ENCODE data around the gene ABCA1.
"Not testable (repeated sequence)": the region's sequence is repeated elsewhere in the genome, so short reads cannot be mapped to it uniquely, and the experiment has no call there.

The ABCA1 gene

DNA sequence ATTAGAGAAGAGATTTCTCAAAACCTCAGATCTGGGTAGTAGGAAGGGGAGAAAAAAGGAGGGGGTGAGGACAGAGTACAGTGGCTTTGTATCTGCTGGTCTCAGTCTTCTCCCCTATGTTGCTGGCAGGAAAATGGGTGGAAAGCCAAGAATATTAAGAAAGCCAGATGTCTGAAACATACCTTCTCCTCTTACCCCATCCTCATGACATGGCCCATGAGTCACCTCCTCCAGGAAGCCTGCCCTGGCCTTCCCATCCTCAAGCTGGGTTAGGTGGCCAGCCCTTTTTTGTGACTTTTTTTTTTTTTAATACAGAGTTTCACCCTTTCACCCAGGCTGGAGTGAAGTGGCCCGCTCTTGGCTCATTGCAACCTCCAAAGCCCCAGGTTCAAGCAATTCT is 61.8 kb downstream of the ABCA1 start:
- no peak for DNase-seq

DNA sequence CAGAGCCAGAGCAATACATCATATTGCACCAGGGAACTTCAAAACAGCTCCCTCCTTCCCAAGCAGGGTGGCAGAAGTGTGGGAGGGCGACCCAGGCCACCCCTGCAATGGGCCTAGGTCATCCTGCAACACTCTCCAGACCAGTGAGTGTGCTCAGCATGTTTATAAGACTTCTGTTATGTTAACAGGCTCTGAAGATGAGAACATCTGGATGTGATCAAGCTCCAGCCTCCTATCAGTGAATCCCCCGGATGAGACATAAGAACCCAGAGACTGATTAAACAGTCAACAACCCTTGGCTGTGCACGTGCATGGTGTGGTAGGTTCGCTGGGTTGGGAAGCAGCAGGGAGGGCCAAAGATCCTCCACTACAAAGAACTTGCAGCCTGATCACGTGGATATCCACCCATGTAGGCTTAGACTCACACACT is 63.3 kb downstream of the ABCA1 start:
- no peak for DNase-seq

DNA sequence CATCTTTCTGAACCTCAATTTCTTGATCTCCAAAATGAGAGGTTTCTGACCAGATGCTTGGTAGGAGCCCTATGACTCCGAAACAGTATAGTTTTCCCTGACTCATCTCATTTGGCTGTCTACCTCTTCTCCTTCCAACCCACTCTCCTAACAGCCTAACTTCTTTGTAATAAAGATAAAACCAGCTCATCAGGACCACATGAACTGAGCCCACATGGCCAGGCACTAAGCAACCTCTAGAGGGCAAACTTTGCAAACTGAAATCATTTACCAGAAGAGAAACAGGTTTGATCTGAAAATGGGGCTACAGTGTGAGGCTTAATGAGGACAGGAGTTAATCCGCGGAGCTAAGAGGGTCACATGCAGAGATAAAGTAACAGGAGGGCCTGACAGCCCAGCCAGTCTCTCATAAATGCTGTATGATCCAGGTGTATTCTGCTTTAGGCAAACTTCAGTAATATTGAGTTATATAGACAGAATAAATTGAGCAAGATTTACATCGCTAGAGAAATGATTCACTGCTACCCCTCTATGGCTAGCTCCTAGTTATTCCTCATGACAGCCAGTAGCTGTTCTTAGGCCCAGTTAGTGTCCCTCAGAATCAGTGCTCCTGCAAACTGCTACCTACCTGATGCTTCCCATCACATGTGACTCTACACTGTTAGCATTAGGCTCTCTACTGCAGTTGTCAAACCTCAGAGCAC is 64.6 kb downstream of the ABCA1 start:
- peak; percentile 57 for DNase-seq

DNA sequence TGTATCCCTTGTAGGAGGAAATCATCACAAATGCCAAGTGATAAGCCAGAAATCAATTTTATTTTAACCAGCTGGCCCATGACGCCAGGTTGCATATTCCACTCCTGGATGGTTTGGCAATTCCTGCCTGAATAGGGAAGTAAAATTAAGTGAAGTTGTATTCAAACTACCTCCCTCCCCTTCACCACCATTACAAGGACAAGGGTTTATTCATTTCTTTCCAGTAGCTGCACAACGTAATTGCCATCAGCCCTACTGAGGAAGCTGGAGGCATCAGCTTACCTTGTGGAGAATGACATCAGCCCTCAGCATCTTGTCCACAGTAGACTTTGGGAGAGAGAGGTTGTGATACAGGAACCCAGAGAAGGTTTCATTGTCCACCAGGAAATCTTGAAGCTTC is 66.6 kb downstream of the ABCA1 start:
- DNase-seq, result peak; percentile 51

DNA sequence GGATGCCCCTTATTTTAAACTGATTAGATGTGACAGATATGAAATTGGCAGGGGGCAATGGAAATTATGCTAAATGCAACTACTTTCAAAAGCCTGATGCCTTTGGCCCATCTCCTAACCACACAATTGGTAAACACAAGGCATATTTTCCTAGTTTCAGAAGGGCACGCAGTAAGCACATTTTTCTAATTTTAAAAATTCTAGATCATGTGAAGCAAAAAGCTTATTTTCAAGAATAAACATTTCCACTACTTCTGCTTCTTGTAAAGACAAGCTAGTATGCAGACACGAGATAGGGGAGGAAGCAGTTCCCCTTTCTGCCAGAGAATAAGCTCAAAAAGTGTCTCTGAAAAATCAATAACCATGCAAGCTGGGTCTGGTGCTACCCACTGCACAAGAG is 67.7 kb downstream of the ABCA1 start:
- DNase-seq, result no peak

DNA sequence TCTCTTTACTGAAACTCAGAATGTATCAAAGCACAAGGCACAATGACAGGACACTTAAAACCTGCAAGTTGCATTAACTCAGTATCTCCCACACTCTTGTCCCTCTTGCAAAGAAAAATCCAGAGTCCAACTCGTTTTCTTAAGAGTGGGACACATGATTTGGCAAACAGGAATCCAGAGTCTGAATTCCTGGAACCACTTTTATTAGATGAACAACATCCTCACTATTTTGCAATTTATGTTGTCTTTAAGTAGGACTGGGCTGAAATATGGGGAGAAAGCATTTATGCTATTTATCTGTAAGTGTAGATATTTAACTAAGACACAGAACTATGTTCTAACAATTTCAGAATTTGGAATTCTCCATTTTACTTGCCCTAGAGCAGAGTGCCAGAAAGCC is 69.1 kb downstream of the ABCA1 start:
- no peak for DNase-seq

DNA sequence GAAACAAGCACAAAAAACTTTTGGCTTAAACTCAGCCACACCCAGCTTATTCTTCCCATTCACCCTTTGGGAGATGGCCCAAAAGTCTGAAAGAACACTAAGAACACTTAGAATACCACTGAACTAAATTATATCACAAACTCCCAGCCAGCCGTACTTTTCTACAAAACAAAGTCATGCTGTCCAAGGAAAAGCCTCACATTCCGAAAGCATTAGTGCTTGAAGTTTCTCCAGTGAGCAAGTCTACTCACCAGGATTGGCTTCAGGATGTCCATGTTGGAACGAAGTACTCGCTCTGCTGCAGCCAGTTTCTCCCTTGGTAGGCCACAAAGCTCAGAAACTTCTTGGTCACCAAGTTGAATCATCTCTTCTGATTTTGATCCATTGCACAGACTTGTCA is 69.7 kb downstream of the ABCA1 start:
- DNase-seq, result no peak

DNA sequence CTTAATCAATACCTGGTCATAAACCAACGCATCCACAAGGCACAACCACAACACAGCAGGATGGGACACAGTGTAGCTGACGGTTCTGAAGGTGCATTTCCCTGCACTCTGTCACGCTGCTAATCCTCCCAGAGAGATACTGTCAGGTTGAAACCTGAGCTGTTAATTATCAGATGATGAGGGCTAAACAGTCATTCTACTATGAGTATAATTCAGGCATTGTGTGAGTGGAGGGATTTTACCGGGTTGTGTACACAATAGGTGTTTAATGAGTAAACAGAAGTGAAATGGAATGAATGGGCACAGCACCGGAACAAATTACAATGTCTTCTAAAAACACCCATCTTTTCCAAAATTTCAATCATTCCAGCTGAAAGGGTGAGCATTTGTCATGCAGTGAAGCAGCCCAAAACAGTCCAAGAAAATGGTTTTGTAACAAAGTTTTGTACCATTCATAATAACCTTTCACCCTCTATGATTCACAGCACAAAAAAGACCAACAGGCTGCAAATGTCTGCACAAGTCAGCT is 71.5 kb downstream of the ABCA1 start:
- peak; percentile 75 for DNase-seq

DNA sequence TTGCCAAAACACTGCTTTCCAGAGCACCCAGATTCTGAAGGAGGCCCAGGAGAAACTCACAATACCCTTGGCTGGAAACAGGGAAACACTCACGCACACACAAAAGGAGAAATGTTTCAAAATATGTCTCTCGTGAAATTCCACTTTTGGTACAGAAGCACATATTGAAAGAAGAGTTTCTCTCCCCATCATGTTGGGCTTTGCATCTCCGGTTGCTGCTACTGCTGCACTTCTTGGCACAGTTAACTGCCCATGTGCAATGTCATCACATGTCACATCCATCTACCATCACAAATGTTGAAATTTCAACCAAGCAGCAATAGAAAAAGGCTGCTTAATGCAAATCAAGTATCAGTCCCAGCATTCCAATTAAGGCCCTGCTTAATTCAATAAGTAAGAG is 72.1 kb downstream of the ABCA1 start:
- DNase-seq, result no peak

DNA sequence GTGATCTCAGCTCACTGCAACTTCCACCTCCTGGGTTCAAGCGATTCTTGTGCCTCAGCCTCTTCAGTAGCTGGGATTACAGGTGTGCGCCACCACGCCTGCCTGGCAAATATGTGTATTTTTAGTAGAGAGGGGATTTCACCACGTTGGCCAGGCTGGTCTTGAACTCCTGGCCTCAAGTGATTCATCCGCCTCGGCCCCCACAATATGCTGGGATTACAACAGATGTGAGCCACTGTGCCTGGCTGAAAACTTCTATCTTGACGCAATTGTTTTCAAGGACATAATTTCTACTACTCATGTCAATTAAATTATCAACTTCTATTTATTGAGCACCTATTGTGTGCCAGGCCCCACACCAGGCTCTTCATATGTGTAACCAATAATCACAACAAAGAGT is 72.7 kb downstream of the ABCA1 start:
- DNase-seq, result not testable (repeated sequence)

DNA sequence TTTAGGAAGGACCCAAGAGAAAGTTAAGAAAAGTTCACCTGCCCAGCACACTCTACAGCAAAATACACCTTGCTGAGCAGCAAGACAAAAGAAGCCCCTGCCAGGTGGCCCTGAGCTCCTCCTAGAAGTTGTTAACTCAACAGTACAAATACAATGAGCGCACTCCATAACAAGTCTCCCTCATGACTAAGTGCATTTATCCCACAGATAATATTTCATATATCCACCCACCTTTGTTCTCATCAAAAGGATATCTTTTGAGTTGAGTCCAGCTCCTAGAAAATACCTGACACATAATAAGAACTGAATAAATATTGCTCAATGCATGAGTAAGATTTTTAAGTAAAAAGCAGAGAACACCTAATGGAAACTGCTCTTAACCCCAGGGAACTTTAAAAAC is 73.3 kb downstream of the ABCA1 start:
- DNase-seq, result no peak

DNA sequence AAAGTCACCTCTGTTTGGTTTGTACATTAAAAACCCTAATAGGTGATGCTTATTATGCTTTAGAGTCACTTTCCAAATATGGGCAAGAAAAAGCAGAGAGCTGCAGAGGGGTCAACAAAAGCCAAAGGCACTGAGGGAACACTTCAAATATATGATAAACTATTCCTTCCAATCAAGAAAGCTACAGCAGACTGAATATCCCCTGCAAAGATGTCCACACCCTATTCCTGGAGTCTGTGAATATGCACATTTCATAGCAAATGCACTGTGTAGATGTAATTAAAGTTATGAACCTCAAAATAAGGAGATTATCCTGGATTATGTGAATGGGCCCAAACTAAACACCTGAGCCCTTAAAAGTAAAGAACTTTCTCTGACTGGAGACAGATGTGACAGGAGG is 74.3 kb downstream of the ABCA1 start:
- no peak for DNase-seq

DNA sequence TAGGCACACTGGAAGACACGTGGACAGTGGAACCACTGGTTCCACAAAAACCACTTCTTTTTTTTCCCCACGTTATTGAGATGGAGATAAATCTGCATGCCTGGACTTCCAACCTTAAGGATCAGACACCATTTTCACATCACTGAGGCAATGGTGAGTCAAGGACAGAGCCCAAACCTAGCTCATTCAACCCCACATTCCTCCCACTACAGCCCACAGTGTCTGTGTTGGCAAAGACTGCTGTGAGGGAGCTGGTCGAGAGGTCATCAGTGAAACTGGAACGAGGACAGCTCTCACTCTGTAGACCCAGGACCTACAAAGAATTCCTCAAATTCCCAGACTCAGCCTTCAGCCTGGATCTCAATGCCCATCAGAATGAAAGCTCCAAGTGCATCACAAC is 74.8 kb downstream of the ABCA1 start:
- no peak for DNase-seq

DNA sequence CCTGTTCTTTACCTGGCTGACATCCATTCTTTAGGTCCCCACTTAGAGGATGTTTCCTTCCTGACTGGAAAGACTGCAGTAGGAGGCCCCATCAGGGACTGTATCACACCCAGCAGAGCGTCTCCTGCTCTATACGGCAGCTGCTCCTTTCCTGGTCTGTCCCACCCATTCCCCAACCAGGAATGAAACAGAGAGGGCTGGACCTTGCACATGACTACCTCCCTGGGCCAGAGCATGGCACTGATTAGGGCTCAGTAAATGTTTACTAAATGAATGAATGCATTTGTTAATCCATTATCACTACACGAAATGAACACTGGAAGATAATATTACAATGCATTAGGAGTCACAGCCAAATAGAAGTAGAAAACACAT is 76.4 kb downstream of the ABCA1 start:
- DNase-seq, result no peak

DNA sequence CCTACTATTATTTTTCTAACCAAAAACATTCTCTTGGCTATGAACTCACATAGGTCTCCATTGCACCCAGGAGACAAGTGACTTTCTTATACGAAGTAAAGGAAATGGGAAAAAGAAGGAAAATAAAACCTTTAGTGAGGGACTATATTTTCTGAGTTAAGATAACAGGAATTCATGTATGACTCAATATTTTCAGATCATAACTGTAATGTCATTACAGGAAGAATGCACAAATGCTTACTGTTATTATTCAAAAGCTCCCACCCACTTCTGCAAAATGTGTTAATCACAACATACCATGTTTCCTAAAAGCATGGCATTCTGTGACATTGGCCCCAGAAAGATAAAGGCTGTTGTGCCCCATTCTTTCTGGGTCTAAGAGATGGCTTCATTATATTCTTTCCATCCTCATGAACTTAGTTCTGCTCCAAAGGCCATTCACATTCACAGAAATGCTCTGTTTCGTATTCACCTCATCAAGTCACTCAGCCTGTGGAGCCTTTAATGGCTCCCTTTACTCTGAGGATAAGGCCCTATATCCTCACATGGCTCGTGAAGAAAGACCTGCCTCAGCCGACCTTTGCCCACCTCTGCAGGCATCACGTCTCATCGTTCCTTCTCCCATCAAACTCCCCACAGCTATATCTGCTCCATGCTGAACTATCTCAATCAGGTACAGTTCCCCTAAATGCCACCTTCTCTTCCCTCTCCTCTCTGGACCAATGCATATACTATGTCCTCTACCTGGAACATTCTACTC is 77.0 kb downstream of the ABCA1 start:
- no peak for DNase-seq

DNA sequence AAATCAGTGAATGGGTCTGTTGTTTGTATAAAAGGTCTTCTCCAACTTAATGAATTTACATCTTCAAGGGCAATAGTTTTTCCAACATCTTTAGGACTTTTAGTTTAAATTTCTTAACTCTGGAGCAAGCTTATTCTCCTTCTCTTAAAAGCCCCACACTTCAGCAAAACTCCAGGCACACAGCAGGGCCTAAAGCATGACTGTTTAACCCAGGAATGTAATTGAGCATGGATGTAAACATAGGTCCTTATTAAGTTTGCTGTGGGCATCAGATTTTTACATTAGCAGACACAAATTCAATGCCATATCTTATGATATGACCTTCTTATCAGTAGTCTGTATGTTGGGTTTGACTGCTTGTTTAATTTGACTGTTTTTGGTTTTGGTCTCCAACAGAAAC is 78.9 kb downstream of the ABCA1 start:
- DNase-seq, result no peak

DNA sequence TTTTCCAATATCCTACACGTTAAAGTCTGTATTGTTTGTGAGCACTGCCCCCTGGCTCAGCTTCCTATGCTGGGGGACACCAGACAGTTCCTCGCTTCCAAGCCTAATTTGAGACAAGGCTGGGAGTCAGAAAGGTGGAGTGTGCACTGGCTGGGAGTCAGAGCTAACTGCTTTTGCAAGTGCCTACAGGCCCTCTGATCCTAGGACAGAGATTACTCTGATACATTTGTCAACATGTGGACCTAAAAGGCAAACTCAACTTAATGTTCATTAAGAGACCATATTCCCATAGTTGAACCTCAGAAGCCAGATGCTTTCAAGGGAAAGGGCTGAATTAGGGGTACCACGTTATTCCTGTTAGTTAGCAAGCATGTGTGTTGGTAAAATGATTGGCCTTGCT is 83.2 kb downstream of the ABCA1 start:
- no peak for DNase-seq

DNA sequence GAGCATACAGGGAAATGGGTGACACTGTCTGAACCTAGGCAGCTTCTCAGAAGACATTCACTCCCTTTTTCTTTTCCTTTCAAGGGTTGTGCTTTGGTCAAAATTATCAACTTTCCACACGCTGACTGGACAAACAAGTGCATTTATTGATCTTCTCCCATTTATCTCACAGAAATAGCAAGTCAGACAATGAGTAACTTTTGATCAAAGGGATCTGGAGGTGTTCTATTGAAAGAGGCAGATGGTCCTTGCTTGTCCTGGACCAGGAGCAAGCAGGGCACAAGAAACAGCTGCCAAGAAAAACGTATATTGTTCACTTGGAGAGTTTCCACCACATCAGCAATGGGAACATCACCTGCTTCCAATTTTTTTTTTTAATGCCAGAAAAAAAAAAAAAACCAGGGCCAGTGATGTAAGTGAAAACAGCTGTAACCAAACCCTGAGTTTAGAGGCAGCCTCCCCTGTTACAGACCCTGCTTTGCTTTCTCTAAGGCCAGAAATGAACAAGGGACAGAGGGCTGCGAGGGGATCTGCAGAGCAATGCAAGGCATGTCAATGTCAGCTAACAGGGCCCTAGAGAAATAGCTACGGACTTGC is 84.2 kb downstream of the ABCA1 start:
- DNase-seq, result no peak

DNA sequence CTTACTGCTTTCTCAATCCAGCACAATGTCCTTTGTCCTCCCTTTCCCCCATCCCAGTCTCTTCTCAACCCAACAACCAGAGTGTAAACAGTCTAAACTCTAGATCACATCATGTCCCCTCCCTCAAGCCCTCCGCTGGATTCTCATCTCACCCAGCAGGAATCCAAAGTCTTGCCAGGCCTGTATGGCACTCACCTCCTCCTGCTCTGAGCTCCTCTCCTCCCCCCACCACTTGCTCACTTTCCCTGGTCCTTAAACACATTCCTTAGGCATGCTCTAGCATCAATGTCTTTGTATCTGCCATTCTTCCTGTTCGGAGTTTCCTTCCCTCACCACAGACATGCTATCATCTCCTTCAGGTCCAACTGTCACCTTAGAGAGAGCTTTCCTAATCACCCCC is 85.3 kb downstream of the ABCA1 start:
- no peak for DNase-seq

DNA sequence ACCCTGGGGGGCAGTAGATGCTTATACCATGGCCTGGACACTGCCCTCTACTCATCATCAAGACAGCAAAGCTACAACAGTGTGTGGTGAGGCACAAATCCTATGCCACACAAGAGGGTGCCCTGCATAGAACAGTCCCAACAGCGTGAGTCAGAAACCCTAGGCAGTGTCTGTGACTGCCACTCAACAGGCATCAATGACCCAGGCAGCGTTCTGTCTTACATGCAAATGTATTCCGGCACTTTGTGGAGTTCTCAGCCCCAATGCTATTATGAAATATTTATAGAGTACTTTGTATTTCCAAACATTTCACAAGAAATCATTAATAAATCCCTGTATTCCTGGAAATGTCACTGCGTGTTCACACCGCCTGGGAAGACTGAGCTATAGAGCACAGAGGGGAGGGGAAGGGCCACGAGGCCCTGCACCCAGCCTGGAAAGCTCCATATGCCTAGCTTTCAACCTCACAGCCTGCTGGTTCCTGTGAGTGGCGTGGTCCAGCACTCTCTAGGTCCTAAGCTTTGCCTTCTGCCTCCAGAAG is 86.3 kb downstream of the ABCA1 start:
- DNase-seq, result no peak

DNA sequence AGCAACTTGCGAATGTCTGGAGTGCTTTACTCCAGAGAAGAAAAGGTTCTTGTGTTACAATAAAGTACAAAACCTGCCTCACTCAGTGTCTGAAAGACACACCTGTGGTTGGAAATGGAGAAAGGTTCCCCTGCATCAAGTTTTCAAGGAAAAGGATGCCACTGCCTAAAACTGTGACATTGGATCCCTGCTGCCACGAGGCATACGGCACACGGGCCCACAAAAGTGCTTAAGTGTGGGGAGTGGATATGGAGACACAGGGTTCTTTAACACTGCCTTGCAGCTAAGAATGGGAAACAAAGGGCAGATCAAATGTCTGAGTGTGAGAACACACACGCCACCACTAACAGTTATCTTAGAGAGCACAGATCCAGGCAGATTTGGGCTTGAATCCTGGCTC is 89.0 kb downstream of the ABCA1 start:
- DNase-seq, result no peak

DNA sequence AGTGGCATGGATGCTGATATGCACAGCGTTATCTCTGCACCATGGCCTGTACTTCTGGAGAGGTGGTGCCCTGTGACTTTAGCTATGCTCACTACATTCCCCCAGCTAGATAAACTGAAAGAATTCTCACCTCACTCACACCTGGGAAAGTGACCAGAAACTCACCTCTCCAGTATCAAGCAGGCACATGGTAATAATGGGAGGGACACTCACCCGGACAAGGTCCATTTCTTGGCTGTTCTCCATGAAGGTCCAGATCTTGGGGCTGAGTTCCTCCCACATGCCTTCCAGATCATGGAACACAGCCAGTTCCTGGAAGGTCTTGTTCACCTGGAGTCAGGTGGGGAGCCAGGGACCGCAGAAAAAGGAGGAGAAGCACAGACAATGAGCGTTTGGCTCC is 91.2 kb downstream of the ABCA1 start:
- no peak for DNase-seq

DNA sequence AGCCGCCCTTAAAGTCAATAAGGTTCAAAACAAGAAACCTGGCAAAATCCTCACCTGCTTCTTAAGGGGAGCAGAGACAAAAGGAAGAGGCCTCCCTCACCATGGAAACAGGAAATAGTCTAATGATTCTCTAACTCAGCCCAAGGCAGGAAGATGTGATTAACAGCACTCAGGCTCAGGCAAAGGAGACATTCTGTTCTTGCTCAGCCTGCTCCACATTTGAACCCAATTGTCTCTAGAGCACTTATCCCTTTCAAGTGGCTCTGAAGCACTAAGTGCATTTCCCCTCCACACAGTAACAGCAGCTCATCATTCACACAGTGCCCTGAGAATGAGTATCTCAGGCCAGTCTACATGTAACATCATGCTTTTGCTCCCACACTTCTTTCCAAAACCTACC is 91.7 kb downstream of the ABCA1 start:
- no peak for DNase-seq

DNA sequence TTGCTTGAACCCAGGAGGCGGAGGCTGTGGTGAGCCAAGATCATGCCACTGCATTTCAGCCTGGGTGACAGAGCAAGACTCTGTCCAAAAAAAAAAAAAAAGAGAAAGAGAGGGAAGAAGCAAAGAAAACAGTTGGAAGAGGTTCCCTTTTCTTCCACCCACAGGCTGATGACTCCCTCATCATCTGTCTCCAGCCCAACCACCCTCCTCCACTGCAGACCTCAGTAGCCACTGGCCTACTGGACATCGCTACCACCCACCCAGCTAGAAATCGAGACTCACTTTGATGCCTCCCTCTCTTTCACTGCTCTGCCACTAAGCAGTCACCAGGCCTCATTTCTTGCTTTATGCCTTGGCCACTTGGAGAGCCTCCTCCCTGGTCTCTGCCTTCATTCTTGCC is 92.8 kb downstream of the ABCA1 start:
- DNase-seq, result no peak

All from NCI-H526 treated with DMSO at 0.1 percent for 48 hours (cell line).